H9 (cell line): Measurements from ENCODE around the gene CAMTA1. TPM values are rescaled to one million over a fixed set of nuclear protein-coding genes. Genes with fewer than 3 reads are reported as not detected.

Source experiments
- DNase-seq: peaks from one replicate; pipeline ENCODE4 v3.0.0-alpha.2; 2017
- H2AFZ ChIP-seq: one replicate; pipeline ENCODE4 v1.6.1; 2013; ENCODE audit warnings: mild to moderate bottlenecking, low read length, control low read depth, moderate library complexity
- H2AK5ac ChIP-seq: 2 replicates; pipeline ENCODE4 v1.6.1; 2013; ENCODE audit warnings: low read length, control low read depth, mixed read lengths; ENCODE audit not compliant: insufficient read length
- H2BK120ac ChIP-seq: one replicate; pipeline ENCODE4 v1.6.1; 2013; ENCODE audit warnings: low read depth, mild to moderate bottlenecking, low read length, control low read depth, inconsistent platforms; ENCODE audit not compliant: poor library complexity, severe bottlenecking
- H2BK12ac ChIP-seq: 2 replicates; pipeline ENCODE4 v1.6.1; 2013; ENCODE audit warnings: low read length, control low read depth, mixed read lengths, low read depth; ENCODE audit not compliant: insufficient read length
- H2BK15ac ChIP-seq: 2 replicates; pipeline ENCODE4 v1.6.1; 2013; ENCODE audit warnings: low read depth, low read length, control low read depth
- H2BK20ac ChIP-seq: one replicate; pipeline ENCODE4 v1.6.1; 2013; ENCODE audit warnings: low read depth, mild to moderate bottlenecking, low read length, control low read depth, inconsistent platforms; ENCODE audit not compliant: poor library complexity, severe bottlenecking
- H2BK5ac ChIP-seq: 2 replicates; pipeline ENCODE4 v1.6.1; 2013; ENCODE audit warnings: low read length, control low read depth, mixed read lengths; ENCODE audit not compliant: insufficient read length
- H3K14ac ChIP-seq: 2 replicates; pipeline ENCODE4 v1.6.1; 2013; ENCODE audit warnings: low read length, control low read depth; ENCODE audit not compliant: insufficient read depth
- H3K18ac ChIP-seq: 2 replicates; pipeline ENCODE4 v1.6.1; 2013; ENCODE audit warnings: low read depth, mild to moderate bottlenecking, mixed read lengths, low read length, control low read depth; ENCODE audit not compliant: insufficient read length
- H3K23ac ChIP-seq: 2 replicates; pipeline ENCODE4 v1.6.1; 2013; ENCODE audit warnings: low read length, control low read depth, mixed read lengths, low read depth; ENCODE audit not compliant: insufficient read length
- H3K23me2 ChIP-seq: 2 replicates; pipeline ENCODE4 v1.6.1; 2013; ENCODE audit warnings: low read depth, mild to moderate bottlenecking, mixed read lengths, low read length, control low read depth; ENCODE audit not compliant: insufficient read length, poor library complexity, severe bottlenecking
- H3K27ac ChIP-seq: 2 replicates; pipeline ENCODE4 v1.5.1; 2013; ENCODE audit warnings: low read length, control low read depth, mixed read lengths, low read depth; ENCODE audit not compliant: insufficient read length
- H3K27me3 ChIP-seq: 2 replicates; pipeline ENCODE4 v1.6.1; 2013; ENCODE audit warnings: low read length, control low read depth, inconsistent platforms; ENCODE audit not compliant: insufficient read depth
- H3K4ac ChIP-seq: 2 replicates; pipeline ENCODE4 v1.6.1; 2013; ENCODE audit warnings: low read depth, mild to moderate bottlenecking, control low read depth, inconsistent platforms, low read length, moderate library complexity
- H3K4me1 ChIP-seq: 2 replicates; pipeline ENCODE4 v1.6.1; 2013; ENCODE audit warnings: low read length, control low read depth, inconsistent platforms; ENCODE audit not compliant: insufficient read depth
- H3K4me2 ChIP-seq: 2 replicates; pipeline ENCODE4 v1.6.1; 2013; ENCODE audit warnings: low read length, control low read depth, mixed read lengths; ENCODE audit not compliant: insufficient read length, insufficient read depth
- H3K56ac ChIP-seq: 2 replicates; pipeline ENCODE4 v1.6.1; 2013; ENCODE audit warnings: low read depth, mild to moderate bottlenecking, mixed read lengths, low read length, control low read depth; ENCODE audit not compliant: insufficient read length
- H3K79me1 ChIP-seq: 2 replicates; pipeline ENCODE4 v1.6.1; 2013; ENCODE audit warnings: low read depth, mild to moderate bottlenecking, moderate library complexity, low read length, control low read depth, inconsistent platforms; ENCODE audit not compliant: insufficient read depth, poor library complexity, severe bottlenecking
- H3K79me2 ChIP-seq: 2 replicates; pipeline ENCODE4 v1.6.1; 2013; ENCODE audit warnings: low read length, control low read depth, inconsistent platforms; ENCODE audit not compliant: insufficient read depth
- H3K9ac ChIP-seq: 2 replicates; pipeline ENCODE4 v1.6.1; 2013; ENCODE audit warnings: low read length, control low read depth, mixed read lengths; ENCODE audit not compliant: insufficient read length; ENCODE audit errors: extremely low read depth
- H3K9me3 ChIP-seq: one replicate; pipeline ENCODE4 v1.6.1; 2013; ENCODE audit warnings: low read depth, low read length, inconsistent platforms; ENCODE audit not compliant: control insufficient read depth
- H3T11ph ChIP-seq: one replicate; pipeline ENCODE4 v1.6.1; 2013; ENCODE audit warnings: mild to moderate bottlenecking, low read length, control low read depth, inconsistent platforms
- H4K20me1 ChIP-seq: one replicate; pipeline ENCODE4 v1.6.1; 2013; ENCODE audit not compliant: control insufficient read depth, insufficient read length, insufficient read depth
- H4K5ac ChIP-seq: 2 replicates; pipeline ENCODE4 v1.6.1; 2013; ENCODE audit warnings: low read depth, mild to moderate bottlenecking, mixed read lengths, low read length, control low read depth; ENCODE audit not compliant: insufficient read length
- H4K8ac ChIP-seq: replicated peaks from 2 replicates; pipeline ENCODE4 v1.6.1; 2013; ENCODE audit warnings: low read length, control low read depth, mixed read lengths, low read depth; ENCODE audit not compliant: insufficient read length
- H4K91ac ChIP-seq: 2 replicates; pipeline ENCODE4 v1.6.1; 2013; ENCODE audit warnings: low read depth, mild to moderate bottlenecking, moderate library complexity, mixed read lengths, low read length, control low read depth; ENCODE audit not compliant: insufficient read length
- H3K27ac Mint-ChIP-seq, 3 experiments: 2 replicates in 2 of 3; 3 replicates in 1 of 3; pipeline ENCODE4 v1.8.0; 2020 to 2021; ENCODE audit warnings: mixed read lengths in 3 of 3, mild to moderate bottlenecking in 1 of 3, moderate library complexity in 1 of 3
- H3K27me3 Mint-ChIP-seq: 2 replicates; pipeline ENCODE4 v1.8.0; 2021; ENCODE audit warnings: low read depth, mild to moderate bottlenecking, moderate library complexity, mixed read lengths
- H3K36me3 Mint-ChIP-seq, 3 experiments: 2 replicates in 2 of 3; 3 replicates in 1 of 3; pipeline ENCODE4 v1.8.0; 2020 to 2021; ENCODE audit warnings: low read depth in 3 of 3, mixed read lengths in 3 of 3; ENCODE audit not compliant: insufficient read depth in 1 of 3
- H3K4me1 Mint-ChIP-seq, 2 experiments: 2 replicates each; pipeline ENCODE4 v1.8.0; 2020; ENCODE audit warnings: mixed read lengths in 2 of 2
- H3K4me3 Mint-ChIP-seq, 2 experiments: 2 replicates in 1 of 2; 3 replicates in 1 of 2; pipeline ENCODE4 v1.8.0; 2020 to 2021; ENCODE audit warnings: mild to moderate bottlenecking in 2 of 2, mixed read lengths in 2 of 2, moderate library complexity in 1 of 2
- H3K9me3 Mint-ChIP-seq, 2 experiments: 2 replicates in 1 of 2; 3 replicates in 1 of 2; pipeline ENCODE4 v1.8.0; 2020; ENCODE audit warnings: mild to moderate bottlenecking in 2 of 2, mixed read lengths in 2 of 2, moderate library complexity in 1 of 2
- CTCF ChIP-seq: fragments of 200-600 bp; sonication (generic); conservative IDR thresholded peaks from 3 replicates; pipeline ENCODE4 v1.8.0; 2021; ENCODE audit warnings: antibody characterized with exemption, mild to moderate bottlenecking
- WGBS: extraction: QIAGEN DNeasy Blood & Tissue Kit; methylation state at CpG from one replicate; pipeline ENCODE4 v1.1.7; 2013; ENCODE audit warnings: missing lambda C conversion rate, low lambda C conversion rate, mixed read lengths; ENCODE audit not compliant: insufficient read length; ENCODE audit errors: extremely low coverage; 5-methylcytosine and 5-hydroxymethylcytosine counted together
- total RNA-seq: library from RNA; stranded (reverse); gene quantifications from 2 replicates; pipeline ENCODE4 v1.2.1, GENCODE V29; 2021

The CAMTA1 gene
- total RNA-seq, 1 experiment from 2014 or later = 115 TPM

- Histone ChIP-seq H3K9ac (no peak overlapping the region), H3K27me3 (no peaks in the 10 kb centered on the region; the same call in 1 of the 2 replicates), H4K20me1 (no peaks in the 10 kb centered on the region), H3K14ac (no peak overlapping the region), H2BK15ac (no peak overlapping the region), H2AK5ac (no peak overlapping the region), H4K91ac (no peak overlapping the region), H3K4me2 (no peak overlapping the region), H3T11ph (no peak overlapping the region), H2BK12ac (no peak overlapping the region), H3K56ac (no peak overlapping the region), H2BK120ac (no peak overlapping the region), H2AFZ (no peak overlapping the region), H2BK20ac (no peak overlapping the region), H4K5ac (no peak overlapping the region), H3K4me1 (no peaks in the 10 kb centered on the region), H3K27ac (no peak overlapping the region), H3K79me2 (no peaks in the 10 kb centered on the region), H2BK5ac (no peak overlapping the region), H3K4ac (no peak overlapping the region), H3K9me3 (no peaks in the 10 kb centered on the region), H4K8ac (no peak overlapping the region), H3K23me2 (no peaks in the 10 kb centered on the region), H3K79me1 (no peaks in the 10 kb centered on the region), H3K18ac (no peak overlapping the region), H3K23ac (no peak overlapping the region)
- Mint-ChIP-seq H3K9me3 (peaks cover 6 to 7% of the 10 kb centered on the region in 2 experiments; a peak in 3 of 5 replicates), H3K27me3 (peaks cover 2% of the 10 kb centered on the region), H3K4me3 (no peak overlapping the region), H3K36me3 (peaks cover 3 to 4% (median 4%) of the 10 kb centered on the region in 3 experiments), H3K4me1 (peaks cover 7% of the 10 kb centered on the region in 2 experiments; a peak in 3 of 4 replicates), H3K27ac (no peak overlapping the region)
- TF ChIP-seq CTCF = no peak
- no peak for DNase-seq
- WGBS = no CpG with 5 or more reads among the region's 9 CpGs
Measured at GRCh38 chr1:7424352-7424890, 639.2 kb downstream of the CAMTA1 start.
